Measurements from ENCODE around the gene ATP1A2. TPM values are rescaled to one million over a fixed set of nuclear protein-coding genes. Genes with fewer than 3 reads are reported as not detected.

Gene ATP1A2
- total and polyA plus RNA-seq, 8 donors, result 0.31 to 104 (median 10.9) TPM

GRCh38 chr1:160094806-160095205 is 20.8 kb upstream of the ATP1A2 start:
- no peak overlapping the region for H3K4me3 ChIP-seq
- TF ChIP-seq POLR2AphosphoS5 (IDR thresholded peaks at IDR 0.05), result no peak
- TF ChIP-seq EP300 (IDR thresholded peaks at IDR 0.05), result no peak
- no peak for TF ChIP-seq CTCF (IDR thresholded peaks at IDR 0.05)
- TF ChIP-seq POLR2A (IDR thresholded peaks at IDR 0.05), result no peak
- H3K9me3 ChIP-seq, result no peaks in the 10 kb centered on the region
- H3K27me3 ChIP-seq, result no peaks in the 10 kb centered on the region
- H3K36me3 ChIP-seq, result peaks cover 18 to 55% (median 54%) of the 10 kb centered on the region in 4 donors
- DNase-seq, result no peak
- H3K27ac ChIP-seq, result no peak overlapping the region
- peaks cover 18 to 54% (median 41%) of the 10 kb centered on the region in 4 donors for H3K4me1 ChIP-seq
- intact Hi-C loops (cut with DNase I; ENCODE audit: low total_unique reads), result no loop called here
- WGBS, 5 donors, result 91 to 95% (median 92%) methylated on average over 10 to 14 of the region's 14 CpGs

DNA sequence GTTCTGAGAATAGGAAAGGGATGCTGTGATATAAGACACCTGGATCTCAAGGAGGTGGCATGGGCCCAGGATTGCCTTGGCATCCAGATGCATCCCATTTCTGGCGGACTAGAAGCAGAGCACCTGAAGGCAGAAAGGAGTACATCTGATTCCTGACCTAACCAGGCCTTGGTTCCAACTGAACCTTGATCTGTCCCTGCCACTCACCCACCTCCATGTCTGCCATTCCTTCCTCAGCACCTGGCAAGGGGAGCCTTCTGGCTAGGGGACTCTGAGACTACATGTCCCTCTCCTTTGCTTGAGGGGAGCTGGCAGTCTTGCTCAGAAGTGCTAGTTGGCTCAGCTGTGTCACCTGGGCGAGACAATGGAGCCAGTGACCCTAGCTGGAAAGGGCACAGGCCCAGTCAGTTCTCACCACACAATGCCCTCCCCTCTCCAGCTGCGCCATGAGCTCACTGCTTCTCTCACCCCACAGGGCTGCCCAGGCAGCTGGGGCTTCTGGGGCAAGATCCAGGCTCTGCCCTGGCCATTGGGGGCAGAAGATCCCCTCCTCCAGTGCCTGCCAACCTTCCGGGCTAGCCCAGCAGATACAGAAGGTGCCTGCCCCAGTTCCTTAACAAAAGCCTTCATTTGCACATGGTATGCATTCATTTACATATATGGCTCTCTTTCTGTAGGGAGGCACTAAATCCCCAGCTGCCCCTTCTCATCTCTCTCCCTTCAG is 20.0 kb upstream of the ATP1A2 start:
- Histone ChIP-seq H3K9me3 (no peaks in the 10 kb centered on the region), H3K4me3 (no peak overlapping the region), H3K36me3 (peaks cover 16 to 48% (median 47%) of the 10 kb centered on the region in 4 donors), H3K4me1 (peaks cover 18 to 56% (median 44%) of the 10 kb centered on the region in 4 donors), H3K27ac (peak overlapping the region in 2 of 5 donors; percentile 4 to 97), H3K27me3 (no peaks in the 10 kb centered on the region)
- 74 to 93% (median 83%) methylated on average over 2 to 4 of the region's 4 CpGs for WGBS, 5 donors
- no peak for DNase-seq
- no peak for TF ChIP-seq EP300 (IDR thresholded peaks at IDR 0.05)
- TF ChIP-seq POLR2AphosphoS5 (IDR thresholded peaks at IDR 0.05), result no peak
- no peak for TF ChIP-seq POLR2A (IDR thresholded peaks at IDR 0.05)
- no peak for TF ChIP-seq CTCF (IDR thresholded peaks at IDR 0.05)
- intact Hi-C loops (cut with DNase I; ENCODE audit: low total_unique reads), result no loop called here

DNA sequence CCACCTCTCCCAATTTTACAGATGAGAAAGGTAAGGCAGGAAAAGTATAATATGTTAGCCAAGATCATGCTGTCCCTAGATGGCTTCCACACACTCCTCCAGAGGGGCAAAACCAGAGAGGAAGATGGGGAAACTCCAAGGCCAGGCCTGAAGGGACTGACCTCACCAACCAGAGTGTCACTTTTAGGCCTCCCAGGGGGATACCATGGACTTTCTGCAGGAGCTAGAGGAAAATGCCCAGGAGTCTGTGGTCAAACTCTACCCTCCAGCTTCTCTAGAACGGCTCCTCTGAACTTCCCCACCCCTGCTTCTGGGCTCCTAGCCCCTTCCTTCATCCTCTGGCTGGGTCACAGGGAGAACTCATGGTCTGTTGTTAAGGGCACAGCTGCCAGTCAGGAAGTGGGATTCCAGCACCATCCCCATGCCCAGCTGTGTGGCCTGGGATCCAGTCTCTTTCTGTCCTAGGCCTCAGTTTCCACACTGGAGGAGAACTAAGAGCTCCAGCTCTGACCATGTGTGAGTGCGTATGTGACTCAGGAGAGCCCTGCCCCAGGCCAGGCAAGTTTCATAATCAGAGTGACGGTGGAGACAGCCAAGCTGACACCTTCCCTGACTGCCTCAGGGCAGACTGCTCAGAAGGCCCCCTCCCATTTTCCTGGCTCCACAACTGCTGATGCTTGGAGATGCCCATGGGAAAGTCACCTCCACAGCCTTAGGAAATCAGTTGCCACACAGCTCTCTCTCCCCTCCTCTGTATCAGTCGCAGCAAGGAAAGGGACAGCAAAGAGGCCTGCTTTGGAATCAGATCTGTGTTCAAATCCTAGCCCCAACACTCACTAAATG is 19.1 kb upstream of the ATP1A2 start:
- peaks cover 23 to 66% (median 52%) of the 10 kb centered on the region in 4 donors for H3K4me1 ChIP-seq
- no peaks in the 10 kb centered on the region for H3K27me3 ChIP-seq
- no peak for DNase-seq
- H3K27ac ChIP-seq, result peak overlapping the region in 3 of 5 donors; percentile 16 to 97 (median 93)
- intact Hi-C loops (cut with DNase I; ENCODE audit: low total_unique reads), result no loop called here
- TF ChIP-seq CTCF (IDR thresholded peaks at IDR 0.05), result no peak
- no peak for TF ChIP-seq EP300 (IDR thresholded peaks at IDR 0.05)
- no peak for TF ChIP-seq POLR2AphosphoS5 (IDR thresholded peaks at IDR 0.05)
- no peak for TF ChIP-seq POLR2A (IDR thresholded peaks at IDR 0.05)
- no peaks in the 10 kb centered on the region for H3K9me3 ChIP-seq
- H3K4me3 ChIP-seq, result peak overlapping the region in 1 of 4 donors; percentile 77
- WGBS, 5 donors, result 71 to 80% (median 73%) methylated on average over 3 to 4 of the region's 4 CpGs
- H3K36me3 ChIP-seq, result peaks cover 9 to 38% (median 37%) of the 10 kb centered on the region in 4 donors

- peak overlapping the region; percentile 58 to 90 (median 80) for H3K4me3 ChIP-seq
- H3K9me3 ChIP-seq, result no peaks in the 10 kb centered on the region
- TF ChIP-seq EP300 (IDR thresholded peaks at IDR 0.05) (no peak), POLR2A (IDR thresholded peaks at IDR 0.05) (no peak), CTCF (IDR thresholded peaks at IDR 0.05) (no peak), POLR2AphosphoS5 (IDR thresholded peaks at IDR 0.05) (no peak)
- 63 to 74% (median 69%) methylated on average over 5 of the region's 5 CpGs for WGBS, 5 donors
- no peaks in the 10 kb centered on the region for H3K27me3 ChIP-seq
- peaks cover 25 to 74% (median 58%) of the 10 kb centered on the region in 4 donors for H3K4me1 ChIP-seq
- peak overlapping the region in 4 of 5 donors; percentile 16 to 97 (median 90) for H3K27ac ChIP-seq
- peaks cover under 1 to 30% (median 29%) of the 10 kb centered on the region in 4 donors for H3K36me3 ChIP-seq
- intact Hi-C loops (cut with DNase I; ENCODE audit: low total_unique reads), result no loop called here
- DNase-seq, result no peak
Observed at GRCh38 chr1:160097151-160097910, 18.2 kb upstream of the ATP1A2 start.
